ENCODE data around the gene EVC2. TPM values are rescaled to one million over a fixed set of nuclear protein-coding genes. Genes with fewer than 3 reads are reported as not detected.

EVC2 gene
- total RNA-seq, 4 donors from 2014 or later, result 7.8 to 22.2 (median 9.9) TPM

DNA sequence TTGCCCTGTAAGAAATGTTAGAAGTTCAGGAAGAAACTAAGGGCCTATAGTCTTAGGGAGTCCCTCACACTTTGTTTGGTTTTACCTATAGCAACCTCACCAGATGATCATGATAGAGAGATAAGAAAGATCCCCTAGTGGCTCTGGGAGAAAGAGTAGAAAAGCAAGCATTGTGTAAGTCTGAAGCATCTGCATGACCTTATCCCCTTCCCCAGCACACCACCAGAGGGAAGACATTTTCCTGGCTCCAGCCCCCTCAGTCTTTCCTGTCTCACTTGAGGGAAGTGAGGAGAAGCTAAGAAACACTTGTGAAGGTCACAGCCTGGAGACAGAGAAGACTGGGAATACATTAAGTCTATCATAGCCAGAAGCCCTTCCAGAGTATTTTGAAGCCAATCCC, 154.0 kb downstream of the EVC2 start:
- H3K4me1 ChIP-seq, result no peaks in the 10 kb centered on the region
- no peaks in the 10 kb centered on the region for H3K9me3 ChIP-seq
- H3K27me3 ChIP-seq, result no peaks in the 10 kb centered on the region
- H3K4me3 ChIP-seq, result no peak overlapping the region
- H3K27ac ChIP-seq, result no peak overlapping the region
- H3K36me3 ChIP-seq, result peaks cover 27% of the 10 kb centered on the region
- TF ChIP-seq EP300 (IDR thresholded peaks at IDR 0.05) (no peak), POLR2AphosphoS5 (IDR thresholded peaks at IDR 0.05) (no peak), POLR2A (IDR thresholded peaks at IDR 0.05) (no peak)
- TF ChIP-seq, protein P1, sequence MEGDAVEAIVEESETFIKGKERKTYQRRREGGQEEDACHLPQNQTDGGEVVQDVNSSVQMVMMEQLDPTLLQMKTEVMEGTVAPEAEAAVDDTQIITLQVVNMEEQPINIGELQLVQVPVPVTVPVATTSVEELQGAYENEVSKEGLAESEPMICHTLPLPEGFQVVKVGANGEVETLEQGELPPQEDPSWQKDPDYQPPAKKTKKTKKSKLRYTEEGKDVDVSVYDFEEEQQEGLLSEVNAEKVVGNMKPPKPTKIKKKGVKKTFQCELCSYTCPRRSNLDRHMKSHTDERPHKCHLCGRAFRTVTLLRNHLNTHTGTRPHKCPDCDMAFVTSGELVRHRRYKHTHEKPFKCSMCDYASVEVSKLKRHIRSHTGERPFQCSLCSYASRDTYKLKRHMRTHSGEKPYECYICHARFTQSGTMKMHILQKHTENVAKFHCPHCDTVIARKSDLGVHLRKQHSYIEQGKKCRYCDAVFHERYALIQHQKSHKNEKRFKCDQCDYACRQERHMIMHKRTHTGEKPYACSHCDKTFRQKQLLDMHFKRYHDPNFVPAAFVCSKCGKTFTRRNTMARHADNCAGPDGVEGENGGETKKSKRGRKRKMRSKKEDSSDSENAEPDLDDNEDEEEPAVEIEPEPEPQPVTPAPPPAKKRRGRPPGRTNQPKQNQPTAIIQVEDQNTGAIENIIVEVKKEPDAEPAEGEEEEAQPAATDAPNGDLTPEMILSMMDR (IDR thresholded peaks at IDR 0.05), result no peak
- no peak for DNase-seq (ENCODE audit: low spot score in 2 of 2)

- WGBS, result 86% methylated on average over 5 of the region's 5 CpGs
- Histone ChIP-seq H3K27ac (no peak overlapping the region), H3K36me3 (peaks cover 23% of the 10 kb centered on the region), H3K4me3 (no peak overlapping the region), H3K27me3 (no peaks in the 10 kb centered on the region), H3K9me3 (no peaks in the 10 kb centered on the region), H3K4me1 (no peaks in the 10 kb centered on the region)
- DNase-seq (ENCODE audit: low spot score in 2 of 2), result no peak
- TF ChIP-seq EP300 (IDR thresholded peaks at IDR 0.05), result no peak
- TF ChIP-seq POLR2AphosphoS5 (IDR thresholded peaks at IDR 0.05), result no peak
- TF ChIP-seq, protein P1 (IDR thresholded peaks at IDR 0.05), result no peak
- no peak for TF ChIP-seq POLR2A (IDR thresholded peaks at IDR 0.05)
Observed at GRCh38 chr4:5553801-5554200, 154.6 kb downstream of the EVC2 start.

DNA sequence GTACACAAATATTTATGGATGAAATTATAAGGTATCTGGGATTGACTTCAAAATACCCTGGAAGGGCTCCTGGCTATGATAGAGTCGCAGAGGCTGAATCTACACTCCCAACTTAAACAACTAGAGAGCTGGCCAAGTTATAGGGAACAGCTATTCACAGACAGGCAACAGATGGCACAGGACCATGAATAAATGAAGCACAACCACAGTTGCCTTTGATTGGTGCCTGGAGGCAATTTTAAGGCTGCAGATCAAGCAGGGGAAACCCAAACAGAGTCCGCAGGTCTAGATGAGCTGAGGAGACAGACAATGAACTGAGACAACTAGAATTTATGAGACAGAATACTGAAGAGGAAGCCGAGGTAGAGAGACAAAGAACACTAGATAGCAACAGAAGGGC, 155.9 kb downstream of the EVC2 start:
- H3K4me3 ChIP-seq, result no peak overlapping the region
- no peaks in the 10 kb centered on the region for H3K27me3 ChIP-seq
- no peaks in the 10 kb centered on the region for H3K4me1 ChIP-seq
- no peaks in the 10 kb centered on the region for H3K9me3 ChIP-seq
- TF ChIP-seq EP300 (IDR thresholded peaks at IDR 0.05) (no peak), POLR2A (IDR thresholded peaks at IDR 0.05) (no peak)
- no peak for DNase-seq (ENCODE audit: low spot score in 2 of 2)
- H3K36me3 ChIP-seq, result peaks cover 20% of the 10 kb centered on the region
- WGBS, result 67% methylated on average over 3 of the region's 3 CpGs
- no peak overlapping the region for H3K27ac ChIP-seq

- no peak for DNase-seq (ENCODE audit: low spot score in 2 of 2)
- H3K36me3 ChIP-seq, result peaks cover 15% of the 10 kb centered on the region
- no peaks in the 10 kb centered on the region for H3K27me3 ChIP-seq
- H3K4me3 ChIP-seq, result no peak overlapping the region
- WGBS, result 95% methylated on average over 12 of the region's 12 CpGs
- H3K9me3 ChIP-seq, result no peaks in the 10 kb centered on the region
- H3K4me1 ChIP-seq, result no peaks in the 10 kb centered on the region
- TF ChIP-seq, protein P1 (IDR thresholded peaks at IDR 0.05), result no peak
- no peak for TF ChIP-seq EP300 (IDR thresholded peaks at IDR 0.05)
- no peak for TF ChIP-seq POLR2AphosphoS5 (IDR thresholded peaks at IDR 0.05)
- TF ChIP-seq POLR2A (IDR thresholded peaks at IDR 0.05), result no peak
- no peak overlapping the region for H3K27ac ChIP-seq
Observed at GRCh38 chr4:5547651-5548249, 160.6 kb downstream of the EVC2 start.

GRCh38 chr4:5545271-5545670, 163.1 kb downstream of the EVC2 start:
- H3K4me1 ChIP-seq, result no peaks in the 10 kb centered on the region
- H3K27ac ChIP-seq, result no peak overlapping the region
- H3K27me3 ChIP-seq, result no peaks in the 10 kb centered on the region
- no peak for DNase-seq (ENCODE audit: low spot score in 2 of 2)
- 64% methylated on average over 2 of the region's 2 CpGs for WGBS
- peaks cover 4% of the 10 kb centered on the region for H3K36me3 ChIP-seq
- no peak overlapping the region for H3K4me3 ChIP-seq
- TF ChIP-seq EP300 (IDR thresholded peaks at IDR 0.05) (no peak), POLR2A (IDR thresholded peaks at IDR 0.05) (no peak), POLR2AphosphoS5 (IDR thresholded peaks at IDR 0.05) (no peak)
- TF ChIP-seq, protein P1 (IDR thresholded peaks at IDR 0.05), result no peak
- no peaks in the 10 kb centered on the region for H3K9me3 ChIP-seq

- no peak for DNase-seq (ENCODE audit: low spot score in 2 of 2)
- TF ChIP-seq, protein P1 (IDR thresholded peaks at IDR 0.05), result no peak
- no peak for TF ChIP-seq POLR2AphosphoS5 (IDR thresholded peaks at IDR 0.05)
- no peak for TF ChIP-seq EP300 (IDR thresholded peaks at IDR 0.05)
- TF ChIP-seq POLR2A (IDR thresholded peaks at IDR 0.05), result no peak
- WGBS, result 57% methylated on average over 5 of the region's 5 CpGs
Observed at GRCh38 chr4:5544762-5545161, 163.6 kb downstream of the EVC2 start.

More at GRCh38 chr4:5544762-5545161, 163.6 kb downstream of the EVC2 start:
- Histone ChIP-seq H3K27me3 (no peaks in the 10 kb centered on the region), H3K9me3 (no peaks in the 10 kb centered on the region), H3K4me1 (no peaks in the 10 kb centered on the region), H3K27ac (no peak overlapping the region), H3K4me3 (no peak overlapping the region), H3K36me3 (no peaks in the 10 kb centered on the region)
